Gastrocnemius medialis (tissue), 4 donors: ENCODE data around the gene DUSP14. TPM values are rescaled to one million over a fixed set of nuclear protein-coding genes. Genes with fewer than 3 reads are reported as not detected.

Experiments used
- ATAC-seq, 2 donors: fragments of 150-250 bp; one replicate each; pipeline ENCODE4 v1.9.1; 2016
- DNase-seq, 2 donors: peaks; one replicate each; pipeline ENCODE4 v3.0.0-alpha.2; 2019
- H3K27ac ChIP-seq, 4 donors: fragments of 200-600 bp; sonication (generic); 1 replicate in 1 of 4; 2 replicates in 3 of 4; pipeline ENCODE4 v1.5.1; 2016 to 2018; ENCODE audit warnings: mild to moderate bottlenecking in 2 of 4, moderate library complexity in 1 of 4
- H3K27me3 ChIP-seq, 3 donors: fragments of 200-600 bp; sonication (generic) in 2 of 3; 1 replicate in 1 of 3; 2 replicates in 2 of 3; pipeline versions ENCODE4 v1.5.1 to v1.6.0; 2016 to 2019; ENCODE audit warnings: mild to moderate bottlenecking in 1 of 3, moderate library complexity in 1 of 3
- H3K36me3 ChIP-seq, 2 donors: fragments of 200-600 bp; sonication (generic) in 1 of 2; one replicate each; pipeline ENCODE4 v1.5.1; 2017 to 2018
- H3K4me1 ChIP-seq, 2 donors: fragments of 200-600 bp; sonication (generic) in 1 of 2; one replicate each; pipeline ENCODE4 v1.5.1; 2016 to 2017; ENCODE audit warnings: mild to moderate bottlenecking in 2 of 2
- H3K4me3 ChIP-seq, 4 donors: fragments of 200-600 bp; sonication (generic) in 3 of 4; 1 replicate in 1 of 4; 2 replicates in 3 of 4; pipeline ENCODE4 v1.5.1; 2016 to 2019; ENCODE audit warnings: mild to moderate bottlenecking in 2 of 4
- H3K9me3 ChIP-seq, 3 donors: fragments of 200-600 bp; sonication (generic) in 2 of 3; 1 replicate in 1 of 3; 2 replicates in 2 of 3; pipeline ENCODE4 v1.5.1; 2016 to 2019
- CTCF ChIP-seq, 5 experiments: fragments of 450-650 bp in 3 of 5; fragments of 200-600 bp in 2 of 5; sonication (generic) in 2 of 5; IDR thresholded peaks in 4 of 5; conservative IDR thresholded peaks in 1 of 5; 1 replicate in 4 of 5; 2 replicates in 1 of 5; pipeline ENCODE4 v1.5.1; 2016 to 2019; ENCODE audit warnings: antibody characterized with exemption in 5 of 5, mild to moderate bottlenecking in 3 of 5, moderate library complexity in 3 of 5
- POLR2A ChIP-seq, 2 donors: fragments of 450-650 bp; IDR thresholded peaks; one replicate each; pipeline ENCODE4 v1.6.1; 2017; ENCODE audit warnings: antibody characterized with exemption in 2 of 2, mild to moderate bottlenecking in 2 of 2, moderate library complexity in 2 of 2
- in situ Hi-C, 4 donors: fragments of 200-750 bp; cut with MboI; loops; one replicate each; pipeline versions ENCODE4 v1.15.0 to v1.8.0; 2017; ENCODE audit warnings: low sequenced_read_pairs in 4 of 4
- intact Hi-C: fragments of 100-400 bp; cut with DNase I; formaldehyde crosslinking; loops from one replicate; pipeline ENCODE4 v1.15.1; 2023; ENCODE audit warnings: low total_unique reads
- total RNA-seq, 4 donors: library from RNA; depleted of rRNA; stranded (reverse); fragments of >200 nt; gene quantifications; one replicate each; pipeline versions ENCODE4 v1.1.0 to v1.2.3, GENCODE V29; 2016

DUSP14 gene
- total RNA-seq, 4 donors from 2014 or later, result 10.2 to 15.1 (median 11.3) TPM

GRCh38 chr17:37513711-37514110, 24.0 kb downstream of the DUSP14 start:
- H3K36me3 ChIP-seq, result peaks cover 0 to 47% of the 10 kb centered on the region in 2 donors

DNA sequence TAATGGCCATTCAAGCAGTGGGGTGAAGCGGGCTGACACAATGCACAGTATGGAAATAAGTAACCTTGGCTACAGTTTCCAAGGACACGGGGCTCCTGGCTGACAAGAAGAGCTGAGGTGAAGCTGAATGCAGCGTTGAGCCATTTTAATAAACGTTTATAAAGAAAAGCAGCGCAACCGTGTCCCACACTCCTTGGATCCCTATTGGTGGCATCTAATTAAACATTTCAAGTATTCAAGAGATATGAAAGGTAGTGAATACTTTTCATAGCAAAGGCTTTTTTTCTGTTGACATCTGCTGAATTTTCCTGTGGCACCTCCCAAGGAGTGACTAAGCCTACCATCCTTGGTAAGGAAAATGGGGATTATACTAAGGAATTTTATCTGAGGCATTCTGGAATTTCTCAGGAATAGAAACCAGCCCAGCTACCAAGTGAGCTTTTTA, 26.5 kb downstream of the DUSP14 start:
- DNase-seq, result no peak
- Histone ChIP-seq H3K27me3 (no peaks in the 10 kb centered on the region), H3K4me3 (no peak overlapping the region), H3K36me3 (peaks cover 0 to 63% of the 10 kb centered on the region in 2 donors), H3K27ac (no peak overlapping the region), H3K4me1 (no peaks in the 10 kb centered on the region), H3K9me3 (no peaks in the 10 kb centered on the region)
- ATAC-seq, result no peak
- in situ Hi-C loops, result no loop called here
- intact Hi-C loops, result no loop called here
- TF ChIP-seq POLR2A (IDR thresholded peaks at IDR 0.05), result no peak
- TF ChIP-seq CTCF (IDR thresholded peaks at IDR 0.05 in 4 of 5, conservative IDR thresholded peaks at IDR 0.05 in 1 of 5), result no peak

More at GRCh38 chr17:37513711-37514110, 24.0 kb downstream of the DUSP14 start:
- in situ Hi-C loops (no loop called here), intact Hi-C loops (no loop called here)
- Histone ChIP-seq H3K27me3 (no peaks in the 10 kb centered on the region), H3K4me3 (no peak overlapping the region), H3K4me1 (no peaks in the 10 kb centered on the region), H3K9me3 (no peaks in the 10 kb centered on the region), H3K27ac (no peak overlapping the region)
- no peak for DNase-seq
- no peak for TF ChIP-seq CTCF (IDR thresholded peaks at IDR 0.05 in 4 of 5, conservative IDR thresholded peaks at IDR 0.05 in 1 of 5)
- TF ChIP-seq POLR2A (IDR thresholded peaks at IDR 0.05), result no peak
- no peak for ATAC-seq

- in situ Hi-C loops, result no loop called here
- H3K4me1 ChIP-seq, result no peaks in the 10 kb centered on the region
- intact Hi-C loops, result no loop called here
- no peak overlapping the region for H3K27ac ChIP-seq
- no peaks in the 10 kb centered on the region for H3K27me3 ChIP-seq
- DNase-seq (no peak), ATAC-seq (no peak)
- H3K9me3 ChIP-seq, result no peaks in the 10 kb centered on the region
- H3K36me3 ChIP-seq, result peaks cover 0 to 55% of the 10 kb centered on the region in 2 donors
- TF ChIP-seq POLR2A (IDR thresholded peaks at IDR 0.05), result no peak
- no peak for TF ChIP-seq CTCF (IDR thresholded peaks at IDR 0.05 in 4 of 5, conservative IDR thresholded peaks at IDR 0.05 in 1 of 5)
- H3K4me3 ChIP-seq, result no peak overlapping the region
These were observed 28.2 kb downstream of the DUSP14 start for GRCh38 chr17:37517881-37518280.

GRCh38 chr17:37518826-37519225, 29.1 kb downstream of the DUSP14 start:
- Histone ChIP-seq H3K9me3 (no peaks in the 10 kb centered on the region), H3K36me3 (peaks cover 0 to 53% of the 10 kb centered on the region in 2 donors), H3K27me3 (no peaks in the 10 kb centered on the region), H3K4me1 (no peaks in the 10 kb centered on the region), H3K4me3 (no peak overlapping the region), H3K27ac (no peak overlapping the region)
- DNase-seq, result no peak
- TF ChIP-seq POLR2A (IDR thresholded peaks at IDR 0.05), result no peak
- no peak for TF ChIP-seq CTCF (IDR thresholded peaks at IDR 0.05 in 4 of 5, conservative IDR thresholded peaks at IDR 0.05 in 1 of 5)
- in situ Hi-C loops (no loop called here), intact Hi-C loops (no loop called here)
- ATAC-seq, result no peak
